ENCODE results near the gene ABCA1.

ABCA1 gene

DNA sequence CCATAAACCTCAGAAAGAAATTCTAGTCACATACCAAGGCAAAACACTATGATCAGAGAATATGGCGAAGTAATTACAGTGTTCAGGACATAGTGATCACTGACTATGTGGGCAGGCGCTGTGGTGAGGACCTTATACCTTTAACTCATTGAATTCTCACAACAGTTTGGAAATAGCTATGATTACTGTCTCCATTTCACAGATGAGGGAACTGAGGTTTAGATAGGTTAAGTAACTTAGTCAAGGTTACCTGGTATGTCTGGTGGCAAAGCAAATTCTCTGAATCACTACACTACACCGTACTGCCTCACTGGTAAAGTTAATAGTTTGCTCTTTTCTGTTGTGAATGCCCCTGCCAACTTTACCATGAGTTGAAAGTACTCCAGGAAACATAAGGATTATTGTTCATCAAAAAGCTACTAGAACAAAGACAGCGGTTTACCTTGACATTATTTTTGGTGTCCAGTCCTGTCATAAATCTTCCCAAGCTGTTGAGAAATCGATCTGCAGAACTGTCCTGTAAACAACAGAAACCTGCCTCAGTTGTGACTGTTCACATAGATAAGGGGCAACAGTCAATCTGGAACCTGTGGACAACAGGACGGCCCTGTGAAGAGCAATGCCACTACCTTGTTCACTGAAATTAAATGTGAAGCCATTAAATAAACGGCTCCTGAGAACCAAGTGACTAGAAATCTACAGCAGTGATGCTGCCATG lies 127.7 kb downstream of the ABCA1 start:
- Histone ChIP-seq H3K27me3 (no peaks in the 10 kb centered on the region), H3K4me1 (no peaks in the 10 kb centered on the region), H3K9me3 (no peaks in the 10 kb centered on the region), H3K4me3 (ENCODE audit: low read depth, low read length) (no peak overlapping the region), H3K36me3 (no peaks in the 10 kb centered on the region)
- DNase-seq: no peak
- TF ChIP-seq, protein P1, sequence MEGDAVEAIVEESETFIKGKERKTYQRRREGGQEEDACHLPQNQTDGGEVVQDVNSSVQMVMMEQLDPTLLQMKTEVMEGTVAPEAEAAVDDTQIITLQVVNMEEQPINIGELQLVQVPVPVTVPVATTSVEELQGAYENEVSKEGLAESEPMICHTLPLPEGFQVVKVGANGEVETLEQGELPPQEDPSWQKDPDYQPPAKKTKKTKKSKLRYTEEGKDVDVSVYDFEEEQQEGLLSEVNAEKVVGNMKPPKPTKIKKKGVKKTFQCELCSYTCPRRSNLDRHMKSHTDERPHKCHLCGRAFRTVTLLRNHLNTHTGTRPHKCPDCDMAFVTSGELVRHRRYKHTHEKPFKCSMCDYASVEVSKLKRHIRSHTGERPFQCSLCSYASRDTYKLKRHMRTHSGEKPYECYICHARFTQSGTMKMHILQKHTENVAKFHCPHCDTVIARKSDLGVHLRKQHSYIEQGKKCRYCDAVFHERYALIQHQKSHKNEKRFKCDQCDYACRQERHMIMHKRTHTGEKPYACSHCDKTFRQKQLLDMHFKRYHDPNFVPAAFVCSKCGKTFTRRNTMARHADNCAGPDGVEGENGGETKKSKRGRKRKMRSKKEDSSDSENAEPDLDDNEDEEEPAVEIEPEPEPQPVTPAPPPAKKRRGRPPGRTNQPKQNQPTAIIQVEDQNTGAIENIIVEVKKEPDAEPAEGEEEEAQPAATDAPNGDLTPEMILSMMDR (IDR thresholded peaks at IDR 0.05; ENCODE audit: low read depth, low read length): no peak

DNA sequence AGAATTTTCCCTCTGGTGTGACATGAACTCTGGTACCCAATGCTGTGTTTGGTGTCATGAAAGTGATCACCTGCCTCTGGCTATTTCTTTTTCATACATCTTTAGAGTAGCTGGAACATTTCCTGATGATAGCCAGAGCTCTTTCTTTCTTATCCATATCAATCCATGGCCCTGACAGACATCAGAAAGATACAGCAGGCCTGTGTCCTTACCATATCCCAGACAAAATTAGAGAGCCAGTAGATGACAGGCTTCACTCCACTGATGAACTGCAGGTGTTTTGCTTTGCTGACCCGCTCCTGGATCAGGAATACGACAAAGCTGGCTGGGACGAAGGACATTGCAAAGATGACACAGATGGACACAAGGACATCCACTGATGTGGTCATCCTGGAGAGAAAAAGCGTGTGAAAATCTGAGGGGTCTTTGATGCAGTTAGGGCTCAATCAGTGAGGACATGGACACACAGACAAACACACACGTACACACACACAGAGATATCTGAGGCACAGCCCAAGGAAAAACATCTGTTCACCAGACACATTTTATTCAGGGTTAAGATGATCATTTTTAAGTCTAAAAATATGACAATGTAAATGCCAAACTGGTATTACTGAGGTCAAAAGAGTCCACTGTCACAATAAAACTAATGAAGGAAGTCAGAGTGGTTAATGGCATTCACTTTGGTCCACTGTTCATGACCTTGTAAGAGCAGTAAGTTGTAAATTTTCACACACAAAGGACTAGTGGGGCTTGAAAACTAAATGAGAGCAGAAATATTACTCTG lies 129.6 kb downstream of the ABCA1 start:
- Histone ChIP-seq H3K4me3 (ENCODE audit: low read depth, low read length) (no peak overlapping the region), H3K27me3 (no peaks in the 10 kb centered on the region), H3K9me3 (no peaks in the 10 kb centered on the region), H3K36me3 (no peaks in the 10 kb centered on the region), H3K4me1 (no peaks in the 10 kb centered on the region)
- TF ChIP-seq, protein P1 (IDR thresholded peaks at IDR 0.05; ENCODE audit: low read depth, low read length): no peak
- DNase-seq: no peak

DNA sequence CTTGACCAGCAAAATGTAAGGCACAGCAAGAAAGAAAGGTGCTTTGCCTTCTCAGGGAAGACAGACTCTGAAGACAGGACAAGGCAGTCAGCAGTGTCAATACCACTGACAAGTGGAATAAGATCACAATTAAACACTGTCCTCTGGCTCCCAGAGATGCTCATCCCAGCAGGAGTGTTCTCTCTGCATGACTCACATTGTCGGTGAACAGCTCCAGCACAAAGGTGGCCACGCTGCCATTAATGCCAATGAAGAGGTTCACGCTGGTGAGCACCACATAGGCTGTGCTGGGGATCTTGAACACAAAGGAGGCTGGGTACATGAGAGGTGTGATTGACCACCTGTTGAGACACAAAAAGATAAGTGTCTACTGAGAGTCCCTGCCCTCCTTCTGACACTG lies 132.1 kb downstream of the ABCA1 start:
- H3K36me3 ChIP-seq: no peaks in the 10 kb centered on the region
- no peaks in the 10 kb centered on the region for H3K4me1 ChIP-seq
- H3K9me3 ChIP-seq: no peaks in the 10 kb centered on the region
- no peak overlapping the region for H3K4me3 ChIP-seq (ENCODE audit: low read depth, low read length)
- TF ChIP-seq, protein P1 (IDR thresholded peaks at IDR 0.05; ENCODE audit: low read depth, low read length): no peak
- no peak for DNase-seq
- no peaks in the 10 kb centered on the region for H3K27me3 ChIP-seq

DNA sequence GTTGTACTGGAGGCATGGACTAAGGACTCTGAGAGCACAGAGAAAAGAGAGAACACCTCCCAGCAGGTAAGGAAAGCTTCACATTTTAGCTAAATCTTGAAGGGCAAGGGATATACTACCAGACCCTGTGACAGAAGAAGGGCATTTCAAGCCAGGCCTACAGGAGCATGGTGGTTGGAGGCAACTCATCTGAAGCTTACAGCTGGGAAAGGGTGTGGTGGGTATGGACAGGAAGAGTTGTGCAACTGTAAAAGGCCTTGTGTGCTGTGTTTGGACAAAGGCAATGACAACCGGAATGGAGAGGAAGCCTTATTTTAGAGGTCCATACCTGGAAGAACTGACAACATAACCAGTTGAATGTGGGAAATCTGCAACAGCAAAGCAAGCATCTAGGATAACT lies 132.9 kb downstream of the ABCA1 start:
- H3K9me3 ChIP-seq: no peaks in the 10 kb centered on the region
- H3K4me1 ChIP-seq: no peaks in the 10 kb centered on the region
- H3K36me3 ChIP-seq: no peaks in the 10 kb centered on the region
- no peak for DNase-seq
- H3K27me3 ChIP-seq: no peaks in the 10 kb centered on the region
- no peak overlapping the region for H3K4me3 ChIP-seq (ENCODE audit: low read depth, low read length)
- TF ChIP-seq, protein P1 (IDR thresholded peaks at IDR 0.05; ENCODE audit: low read depth, low read length): no peak

GRCh38 chr9:104794070-104794469 lies 133.9 kb downstream of the ABCA1 start:
- no peak overlapping the region for H3K4me3 ChIP-seq (ENCODE audit: low read depth, low read length)
- no peaks in the 10 kb centered on the region for H3K4me1 ChIP-seq
- no peaks in the 10 kb centered on the region for H3K9me3 ChIP-seq
- TF ChIP-seq, protein P1 (IDR thresholded peaks at IDR 0.05; ENCODE audit: low read depth, low read length): no peak
- H3K27me3 ChIP-seq: no peaks in the 10 kb centered on the region
- no peak for DNase-seq
- H3K36me3 ChIP-seq: no peaks in the 10 kb centered on the region

DNA sequence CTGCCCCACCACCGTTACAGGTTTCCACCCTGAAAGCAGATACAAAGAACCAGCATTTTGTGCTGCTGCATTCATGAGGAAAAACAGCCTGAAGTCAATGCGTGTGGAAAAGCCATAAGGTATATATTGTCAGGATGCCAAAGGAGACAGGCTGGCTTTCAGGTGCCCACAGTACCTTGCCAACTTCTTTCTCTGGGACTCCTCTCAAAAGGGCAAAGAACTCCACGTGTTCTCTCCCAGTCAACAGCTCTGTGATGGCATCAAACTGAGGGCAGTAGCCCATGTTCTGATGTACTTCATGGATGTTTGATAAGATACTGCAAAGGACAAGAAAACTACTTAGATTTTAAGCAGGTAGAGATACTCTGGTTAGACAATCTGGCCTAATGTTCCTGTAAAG lies 139.7 kb downstream of the ABCA1 start:
- Histone ChIP-seq H3K4me1 (no peaks in the 10 kb centered on the region), H3K27me3 (no peaks in the 10 kb centered on the region), H3K4me3 (ENCODE audit: low read depth, low read length) (no peak overlapping the region), H3K36me3 (no peaks in the 10 kb centered on the region), H3K9me3 (no peaks in the 10 kb centered on the region)
- DNase-seq: no peak
- TF ChIP-seq, protein P1 (IDR thresholded peaks at IDR 0.05; ENCODE audit: low read depth, low read length): no peak

Measured in BE2C (cell line).